ENCODE measurements around the gene TGFB2.

TGFB2 gene

GRCh38 chr1:218415726-218416125, 70.6 kb downstream of the TGFB2 start:
- DNase-seq (ENCODE audit: low read depth in 1 of 2, low spot score in 1 of 2), result no peak

GRCh38 chr1:218421531-218421930, 76.4 kb downstream of the TGFB2 start:
- no peak for DNase-seq (ENCODE audit: low read depth in 1 of 2, low spot score in 1 of 2)

- DNase-seq (ENCODE audit: low read depth in 1 of 2, low spot score in 1 of 2), result no peak
Measured at GRCh38 chr1:218424502-218424901, 79.4 kb downstream of the TGFB2 start.

GRCh38 chr1:218425647-218426342, 80.7 kb downstream of the TGFB2 start:
- no peak for DNase-seq (ENCODE audit: low read depth in 1 of 2, low spot score in 1 of 2)

- DNase-seq (ENCODE audit: low read depth in 1 of 2, low spot score in 1 of 2), result no peak
Measured at GRCh38 chr1:218426343-218426657, 81.2 kb downstream of the TGFB2 start.

GRCh38 chr1:218429301-218429700, 84.2 kb downstream of the TGFB2 start:
- no peak for DNase-seq (ENCODE audit: low read depth in 1 of 2, low spot score in 1 of 2)

- no peak for DNase-seq (ENCODE audit: low read depth in 1 of 2, low spot score in 1 of 2)
Measured at GRCh38 chr1:218430346-218430745, 85.2 kb downstream of the TGFB2 start.

- DNase-seq (ENCODE audit: low read depth in 1 of 2, low spot score in 1 of 2), result no peak
Measured at GRCh38 chr1:218430822-218431221, 85.7 kb downstream of the TGFB2 start.

- DNase-seq (ENCODE audit: low read depth in 1 of 2, low spot score in 1 of 2), result no peak
Measured at GRCh38 chr1:218431476-218431875, 86.3 kb downstream of the TGFB2 start.

GRCh38 chr1:218433744-218434143, 88.6 kb downstream of the TGFB2 start:
- DNase-seq (ENCODE audit: low read depth in 1 of 2, low spot score in 1 of 2), result no peak

- DNase-seq (ENCODE audit: low read depth in 1 of 2, low spot score in 1 of 2), result no peak
Measured at GRCh38 chr1:218435528-218435927, 90.4 kb downstream of the TGFB2 start.

GRCh38 chr1:218436346-218436745, 91.2 kb downstream of the TGFB2 start:
- DNase-seq (ENCODE audit: low read depth in 1 of 2, low spot score in 1 of 2), result no peak

- DNase-seq (ENCODE audit: low read depth in 1 of 2, low spot score in 1 of 2), result no peak
Measured at GRCh38 chr1:218436997-218437396, 91.9 kb downstream of the TGFB2 start.

GRCh38 chr1:218439541-218440295, 94.6 kb downstream of the TGFB2 start:
- no peak for DNase-seq (ENCODE audit: low read depth in 1 of 2, low spot score in 1 of 2)

- no peak for DNase-seq (ENCODE audit: low read depth in 1 of 2, low spot score in 1 of 2)
Measured at GRCh38 chr1:218443255-218443654, 98.1 kb downstream of the TGFB2 start.

GRCh38 chr1:218444173-218444572, 99.0 kb downstream of the TGFB2 start:
- no peak for DNase-seq (ENCODE audit: low read depth in 1 of 2, low spot score in 1 of 2)

- no peak for DNase-seq (ENCODE audit: low read depth in 1 of 2, low spot score in 1 of 2)
Measured at GRCh38 chr1:218444588-218444987, 99.5 kb downstream of the TGFB2 start.

GRCh38 chr1:218447010-218447689, 102.0 kb downstream of the TGFB2 start:
- DNase-seq (ENCODE audit: low read depth in 1 of 2, low spot score in 1 of 2), result no peak

- no peak for DNase-seq (ENCODE audit: low read depth in 1 of 2, low spot score in 1 of 2)
Measured at GRCh38 chr1:218451415-218451814, 106.3 kb downstream of the TGFB2 start.

GRCh38 chr1:218454700-218455282, 109.7 kb downstream of the TGFB2 start:
- DNase-seq (ENCODE audit: low read depth in 1 of 2, low spot score in 1 of 2), result no peak

- DNase-seq (ENCODE audit: low read depth in 1 of 2, low spot score in 1 of 2), result no peak
Measured at GRCh38 chr1:218456444-218456843, 111.3 kb downstream of the TGFB2 start.

- no peak for DNase-seq (ENCODE audit: low read depth in 1 of 2, low spot score in 1 of 2)
Measured at GRCh38 chr1:218459450-218459849, 114.3 kb downstream of the TGFB2 start.

Data from activated CD4-positive, alpha-beta T cell treated with anti-CD3 and anti-CD28 coated beads, Interleukin-2, amount 50 U/mL, for 24 hours (primary cell).